ENCODE results near the gene SERPINE2.
A peak's percentile ranks its signal among the peaks of the same experiment; 100 is the strongest.
"Not testable (repeated sequence)": the region's sequence is repeated elsewhere in the genome, so short reads cannot be mapped to it uniquely, and the experiment has no call there.

SERPINE2 gene

GRCh38 chr2:223945755-223946154 lies 93.3 kb downstream of the SERPINE2 start:
- in situ Hi-C loops (cut with MboI; ENCODE audit: low sequenced_read_pairs), result no loop called here
- no peaks in the 10 kb centered on the region for H3K27me3 ChIP-seq (ENCODE audit: low read depth)
- no peaks in the 10 kb centered on the region for H3K9me3 ChIP-seq
- peaks cover 16% of the 10 kb centered on the region for H3K4me1 ChIP-seq
- H3K36me3 ChIP-seq (replicated peaks), result no peaks in the 10 kb centered on the region
- H3K4me3 ChIP-seq, result peak overlapping the region; percentile 87
- no peak for DNase-seq (ENCODE audit: low spot score in 2 of 2)

GRCh38 chr2:223944703-223945531 lies 94.2 kb downstream of the SERPINE2 start, which contains the start of gene WDFY1:
Gene WDFY1, minus strand, starts transcription at chr2:223945335. Its CDS starts 51 bp downstream, at chr2:223945284.
- no peaks in the 10 kb centered on the region for H3K36me3 ChIP-seq (replicated peaks)
- peak within 1 kb of the TSS; percentile 87 for H3K4me3 ChIP-seq
- peaks cover 16% of the 10 kb centered on the region for H3K4me1 ChIP-seq
- no peaks in the 10 kb centered on the region for H3K27me3 ChIP-seq (ENCODE audit: low read depth)
- peak; percentile 80 to 89 for DNase-seq (ENCODE audit: low spot score in 2 of 2)
- in situ Hi-C loops (cut with MboI; ENCODE audit: low sequenced_read_pairs), result no loop called here
- no peaks in the 10 kb centered on the region for H3K9me3 ChIP-seq

DNA sequence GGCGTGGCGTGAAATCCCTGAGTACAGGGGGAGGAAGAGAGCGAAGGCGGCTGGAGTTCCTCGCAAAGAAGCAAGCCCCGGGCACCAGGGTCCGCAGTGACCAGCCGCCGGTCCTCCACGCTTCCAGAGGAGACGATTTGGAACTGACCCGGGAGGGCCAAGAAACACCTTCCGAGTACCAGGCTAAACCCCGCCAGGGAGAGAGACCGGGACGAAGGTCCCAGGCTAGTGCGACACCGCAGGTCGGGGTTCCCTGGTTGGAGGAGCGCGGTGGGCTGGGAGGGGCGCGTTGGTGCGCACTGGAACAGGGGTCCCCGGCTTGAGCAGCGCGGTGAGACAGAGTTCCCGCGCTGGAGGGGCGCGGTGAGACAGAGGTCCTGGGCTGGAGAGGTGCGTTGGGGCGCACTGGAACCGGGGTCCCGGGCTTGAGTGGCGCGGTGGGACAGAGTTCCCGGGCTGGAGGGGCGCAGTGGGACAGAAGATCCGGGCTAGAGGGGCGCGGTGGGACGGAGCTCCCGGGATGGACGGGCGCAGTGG lies 94.9 kb downstream of the SERPINE2 start:
- Histone ChIP-seq H3K4me3 (peak overlapping the region; percentile 87), H3K4me1 (peaks cover 16% of the 10 kb centered on the region), H3K36me3 (replicated peaks) (no peaks in the 10 kb centered on the region), H3K27me3 (ENCODE audit: low read depth) (no peaks in the 10 kb centered on the region), H3K9me3 (no peaks in the 10 kb centered on the region)
- in situ Hi-C loops (cut with MboI; ENCODE audit: low sequenced_read_pairs), result no loop called here
- peak in 1 of 2 experiments; percentile 58 for DNase-seq (ENCODE audit: low spot score in 2 of 2)

DNA sequence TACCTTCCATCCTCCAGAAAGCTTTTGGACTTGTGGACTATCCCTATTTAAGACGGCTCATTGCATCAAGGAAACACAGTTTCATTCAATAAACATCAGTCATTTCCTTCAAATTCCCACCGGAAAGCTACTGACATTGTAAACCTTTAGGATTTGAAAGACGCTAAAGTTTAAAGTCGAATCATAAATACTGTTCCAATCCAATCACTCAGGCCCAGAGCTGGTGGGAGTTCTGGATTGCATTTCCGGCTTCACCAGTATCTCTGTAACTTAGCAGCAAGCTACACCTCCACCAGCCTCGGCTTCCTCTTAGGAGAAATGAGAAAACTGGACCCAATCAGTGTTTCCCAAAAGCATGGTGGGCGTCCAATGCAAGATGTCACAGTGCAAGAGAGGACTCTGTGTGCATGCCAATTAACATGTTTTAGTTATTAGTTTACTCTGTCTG lies 95.5 kb downstream of the SERPINE2 start:
- Histone ChIP-seq H3K36me3 (replicated peaks) (no peaks in the 10 kb centered on the region), H3K4me1 (peaks cover 16% of the 10 kb centered on the region), H3K4me3 (peak overlapping the region; percentile 87), H3K27me3 (ENCODE audit: low read depth) (no peaks in the 10 kb centered on the region), H3K9me3 (no peaks in the 10 kb centered on the region)
- DNase-seq (ENCODE audit: low spot score in 2 of 2), result peak in 1 of 2 experiments; percentile 17
- in situ Hi-C loops (cut with MboI; ENCODE audit: low sequenced_read_pairs), result no loop called here

DNA sequence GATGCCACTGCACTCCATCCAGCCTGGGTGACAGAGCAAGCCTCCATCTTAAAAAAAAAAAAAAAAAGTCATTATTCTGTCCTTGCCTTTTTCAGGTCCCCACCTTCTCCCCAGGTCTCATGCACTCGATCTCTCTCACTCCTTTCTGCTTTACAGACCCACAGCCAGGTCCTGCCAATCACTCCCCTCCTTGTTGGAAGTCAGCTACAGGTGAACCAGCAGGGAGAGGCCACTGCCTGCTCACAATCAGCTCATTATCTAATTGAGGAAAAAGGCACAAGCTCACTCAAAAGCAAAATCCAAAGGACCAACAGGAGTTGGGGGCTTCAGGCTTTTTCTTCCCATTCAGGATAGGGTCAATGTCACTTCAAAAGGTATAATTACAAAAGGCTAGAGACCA lies 96.0 kb downstream of the SERPINE2 start:
- Histone ChIP-seq H3K4me3 (peak overlapping the region; percentile 87; the same call in 1 of the 2 replicates), H3K36me3 (replicated peaks) (no peaks in the 10 kb centered on the region), H3K9me3 (no peaks in the 10 kb centered on the region), H3K4me1 (peaks cover 18% of the 10 kb centered on the region), H3K27me3 (ENCODE audit: low read depth) (no peaks in the 10 kb centered on the region)
- in situ Hi-C loops (cut with MboI; ENCODE audit: low sequenced_read_pairs), result no loop called here
- no peak for DNase-seq (ENCODE audit: low spot score in 2 of 2)

GRCh38 chr2:223941579-223942277 lies 97.4 kb downstream of the SERPINE2 start:
- in situ Hi-C loops (cut with MboI; ENCODE audit: low sequenced_read_pairs), result no loop called here
- Histone ChIP-seq H3K9me3 (no peaks in the 10 kb centered on the region), H3K4me1 (peaks cover 23% of the 10 kb centered on the region), H3K36me3 (replicated peaks) (no peaks in the 10 kb centered on the region), H3K4me3 (no peak overlapping the region), H3K27me3 (ENCODE audit: low read depth) (no peaks in the 10 kb centered on the region)
- DNase-seq (ENCODE audit: low spot score in 2 of 2), result no peak

- H3K9me3 ChIP-seq; in situ Hi-C loops (cut with MboI; ENCODE audit: low sequenced_read_pairs); DNase-seq (ENCODE audit: low spot score in 2 of 2); H3K4me3 ChIP-seq; H3K27me3 ChIP-seq (ENCODE audit: low read depth); H3K36me3 ChIP-seq (replicated peaks): not testable (repeated sequence)
- peaks cover 26% of the 10 kb centered on the region for H3K4me1 ChIP-seq
These were observed 99.6 kb downstream of the SERPINE2 start for GRCh38 chr2:223939438-223939837.

DNA sequence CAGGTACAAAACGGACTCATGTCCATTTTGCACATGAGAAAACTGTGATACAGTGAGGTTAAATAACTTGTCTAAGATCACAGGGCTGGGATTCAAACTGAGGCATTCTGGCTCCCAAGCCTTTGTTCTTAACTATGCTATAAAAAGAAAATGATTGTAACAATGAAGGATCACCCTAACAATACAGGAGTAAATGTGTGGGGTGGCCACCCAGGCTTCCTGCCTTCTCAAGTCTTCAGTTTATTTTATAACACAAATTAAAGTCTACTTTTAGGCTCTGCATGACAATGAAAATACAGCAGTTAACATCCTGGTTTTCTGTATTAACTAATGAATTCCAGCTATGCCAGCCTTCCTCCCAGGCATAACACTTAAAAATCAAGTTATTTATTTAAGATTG lies 101.6 kb downstream of the SERPINE2 start:
- peak; percentile 55 to 73 for DNase-seq (ENCODE audit: low spot score in 2 of 2)
- Histone ChIP-seq H3K4me3 (no peak overlapping the region), H3K27me3 (ENCODE audit: low read depth) (no peaks in the 10 kb centered on the region), H3K4me1 (peaks cover 21% of the 10 kb centered on the region), H3K36me3 (replicated peaks) (no peaks in the 10 kb centered on the region), H3K9me3 (no peaks in the 10 kb centered on the region)
- in situ Hi-C loops (cut with MboI; ENCODE audit: low sequenced_read_pairs), result no loop called here

DNA sequence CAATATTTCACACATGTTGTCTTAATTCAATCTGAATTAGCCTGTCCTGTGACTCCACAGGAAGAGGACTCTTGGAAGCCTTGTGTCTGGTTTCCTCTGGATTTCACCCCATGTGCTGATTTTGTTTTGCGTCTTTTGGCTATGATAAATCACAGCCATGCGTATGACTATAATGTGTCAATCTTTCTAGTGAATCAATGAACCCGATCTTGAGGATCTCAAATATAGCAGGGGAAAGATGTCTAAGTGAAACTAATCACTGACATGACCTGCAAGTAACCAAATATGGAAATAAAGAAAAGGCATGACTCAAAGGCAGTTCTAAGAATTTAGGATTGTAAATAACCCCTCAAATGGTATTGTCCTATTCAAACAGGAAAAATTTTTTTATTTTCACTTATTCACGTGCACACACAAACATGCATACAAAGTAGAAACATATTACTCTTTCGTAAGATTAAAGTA lies 102.2 kb downstream of the SERPINE2 start:
- Histone ChIP-seq H3K9me3 (no peaks in the 10 kb centered on the region), H3K27me3 (ENCODE audit: low read depth) (no peaks in the 10 kb centered on the region), H3K4me1 (peaks cover 21% of the 10 kb centered on the region), H3K4me3 (no peak overlapping the region), H3K36me3 (replicated peaks) (no peaks in the 10 kb centered on the region)
- no peak for DNase-seq (ENCODE audit: low spot score in 2 of 2)
- in situ Hi-C loops (cut with MboI; ENCODE audit: low sequenced_read_pairs), result no loop called here

DNA sequence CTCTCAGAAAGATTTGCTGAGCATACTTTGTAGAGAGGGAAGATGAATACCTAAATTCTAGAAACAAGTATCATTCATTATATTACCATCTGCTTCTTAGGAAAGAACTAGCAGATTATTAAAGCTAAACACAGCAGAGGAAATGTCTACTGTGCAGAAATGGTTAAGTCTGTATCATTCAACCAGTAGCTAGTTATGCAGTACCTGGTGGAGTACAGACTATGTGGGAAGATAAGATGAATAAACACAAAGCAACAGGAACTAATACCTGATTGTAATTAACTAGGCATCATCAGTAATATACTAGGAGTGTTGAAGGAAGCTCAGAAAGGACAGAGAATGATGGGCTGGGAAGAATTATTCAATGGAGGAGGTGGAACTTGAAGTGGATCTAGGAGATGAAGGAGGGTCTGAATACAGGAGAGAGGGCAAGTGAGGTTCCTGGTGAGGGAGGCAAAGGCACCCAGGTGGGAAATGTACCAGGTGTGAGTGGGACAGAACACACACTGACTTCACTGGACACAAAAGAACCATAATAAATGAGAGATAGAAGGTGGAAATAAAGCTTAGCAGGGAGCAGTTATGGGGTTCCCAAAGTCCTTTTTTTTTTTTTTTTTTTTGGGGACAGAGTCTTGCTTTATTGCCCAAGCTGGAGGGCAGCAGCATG lies 103.5 kb downstream of the SERPINE2 start:
- Histone ChIP-seq H3K4me1 (peaks cover 21% of the 10 kb centered on the region), H3K27me3 (ENCODE audit: low read depth) (no peaks in the 10 kb centered on the region), H3K36me3 (replicated peaks) (no peaks in the 10 kb centered on the region), H3K9me3 (no peaks in the 10 kb centered on the region), H3K4me3 (no peak overlapping the region)
- in situ Hi-C loops (cut with MboI; ENCODE audit: low sequenced_read_pairs), result no loop called here
- no peak for DNase-seq (ENCODE audit: low spot score in 2 of 2)

DNA sequence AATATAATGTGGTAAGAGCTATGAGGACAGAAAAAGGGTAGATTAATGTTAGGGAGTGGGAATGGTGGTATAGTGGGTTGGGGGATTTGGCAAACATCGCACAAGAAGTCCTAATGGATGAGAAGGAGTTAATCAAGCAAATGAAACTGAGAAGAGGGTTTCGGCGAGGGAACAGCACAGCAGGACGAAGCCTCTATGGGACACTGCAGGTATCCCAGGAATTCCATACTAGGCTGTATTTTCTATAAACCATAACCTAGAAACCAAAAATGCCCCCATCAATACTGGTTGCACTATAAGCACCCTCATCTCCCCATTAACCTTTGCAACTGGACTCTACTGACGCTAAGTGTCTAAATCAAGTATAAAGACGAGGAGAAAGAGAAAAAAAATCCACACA lies 104.2 kb downstream of the SERPINE2 start:
- H3K4me1 ChIP-seq, result peaks cover 23% of the 10 kb centered on the region
- no peaks in the 10 kb centered on the region for H3K36me3 ChIP-seq (replicated peaks)
- in situ Hi-C loops (cut with MboI; ENCODE audit: low sequenced_read_pairs), result no loop called here
- DNase-seq (ENCODE audit: low spot score in 2 of 2), result no peak
- H3K4me3 ChIP-seq, result no peak overlapping the region
- H3K9me3 ChIP-seq, result no peaks in the 10 kb centered on the region
- H3K27me3 ChIP-seq (ENCODE audit: low read depth), result no peaks in the 10 kb centered on the region

DNA sequence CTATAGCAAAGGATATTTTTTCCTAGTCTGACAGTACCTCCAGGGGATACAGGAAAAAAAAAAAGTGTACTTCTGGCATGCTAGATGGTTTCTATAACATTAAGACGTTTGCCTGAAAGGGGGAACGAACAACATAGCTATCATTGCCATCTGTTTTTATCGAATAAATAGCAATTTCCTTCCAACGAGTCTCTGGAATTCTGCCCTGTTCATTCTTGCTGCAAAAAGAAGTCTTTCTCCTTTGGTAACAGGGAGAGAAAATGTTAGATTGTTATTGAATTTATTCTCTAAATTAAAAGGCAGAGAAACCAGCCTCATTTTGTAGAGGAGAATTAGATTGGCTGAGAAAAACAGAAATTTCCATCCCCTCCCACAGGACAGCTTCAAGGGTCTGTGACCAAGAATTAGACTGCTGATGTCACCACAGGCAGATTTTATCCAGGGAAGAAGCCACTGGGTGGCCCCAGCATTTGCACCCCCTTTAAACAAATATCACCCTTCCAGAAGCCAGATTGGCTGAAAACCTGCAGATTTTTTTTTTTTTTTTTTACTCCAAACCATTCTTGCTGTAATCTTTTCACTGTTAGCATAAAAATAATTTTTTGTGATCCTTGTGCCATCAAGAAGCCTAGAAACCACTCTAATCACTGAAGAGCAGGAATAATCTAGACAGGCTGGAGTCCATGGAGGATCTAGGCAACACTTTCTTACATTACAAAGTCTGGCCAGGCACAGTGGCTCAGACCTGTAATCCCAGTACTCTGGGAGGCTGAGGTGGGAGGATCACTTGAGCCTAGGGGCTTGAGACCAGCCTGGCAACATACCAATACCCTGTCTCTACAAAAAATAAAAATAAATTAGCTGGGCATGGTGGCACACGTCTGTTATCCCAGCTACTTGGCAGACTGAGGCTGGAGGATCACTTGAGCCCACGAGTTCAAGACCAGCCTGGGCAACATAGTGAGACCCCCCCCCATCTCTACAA lies 106.0 kb downstream of the SERPINE2 start:
- in situ Hi-C loops (cut with MboI; ENCODE audit: low sequenced_read_pairs), result no loop called here
- Histone ChIP-seq H3K36me3 (replicated peaks) (no peaks in the 10 kb centered on the region), H3K4me3 (no peak overlapping the region), H3K27me3 (ENCODE audit: low read depth) (no peaks in the 10 kb centered on the region), H3K9me3 (no peaks in the 10 kb centered on the region), H3K4me1 (peaks cover 22% of the 10 kb centered on the region)
- DNase-seq (ENCODE audit: low spot score in 2 of 2), result no peak
